ENCODE results near the gene PRKCB.

- no peak for TF ChIP-seq CTCF (IDR thresholded peaks at IDR 0.05)
- no peak for TF ChIP-seq POLR2A (IDR thresholded peaks at IDR 0.05)
Observed at GRCh38 chr16:24052329-24053098, 216.7 kb downstream of the PRKCB start.
